NCI-H1092 (cell line): Measurements from ENCODE around the gene ALPI.
"Not testable (repeated sequence)": the region's sequence is repeated elsewhere in the genome, so short reads cannot be mapped to it uniquely, and the experiment has no call there.

Experiments used
- DNase-seq: peaks from one replicate; lab custom pipeline; 2025; lab: John Stamatoyannopoulos, UW

The ALPI gene

DNA sequence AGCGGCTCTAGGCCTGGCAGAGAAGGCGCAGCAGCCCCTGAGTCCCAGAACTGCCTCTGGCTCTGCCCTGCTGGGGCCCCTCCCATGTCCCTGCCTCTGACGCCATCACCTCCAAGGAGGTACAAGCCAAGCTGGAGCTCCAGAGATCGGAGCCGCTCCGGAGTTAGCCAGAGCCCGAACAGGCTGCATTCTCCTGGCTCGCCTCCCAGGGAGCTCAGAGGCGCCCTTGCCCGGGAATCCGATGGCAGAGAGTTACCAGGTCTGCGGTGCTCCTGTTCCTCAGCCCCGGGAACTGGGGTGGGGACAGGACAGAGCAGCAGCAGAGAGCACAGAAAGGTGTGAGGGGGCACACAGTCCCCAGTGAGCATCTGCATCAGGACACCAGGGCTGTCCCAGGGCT, 12.9 kb upstream of the ALPI start:
- not testable (repeated sequence) for DNase-seq

- DNase-seq: not testable (repeated sequence)
Observed at GRCh38 chr2:232443669-232444408, 12.1 kb upstream of the ALPI start.

DNA sequence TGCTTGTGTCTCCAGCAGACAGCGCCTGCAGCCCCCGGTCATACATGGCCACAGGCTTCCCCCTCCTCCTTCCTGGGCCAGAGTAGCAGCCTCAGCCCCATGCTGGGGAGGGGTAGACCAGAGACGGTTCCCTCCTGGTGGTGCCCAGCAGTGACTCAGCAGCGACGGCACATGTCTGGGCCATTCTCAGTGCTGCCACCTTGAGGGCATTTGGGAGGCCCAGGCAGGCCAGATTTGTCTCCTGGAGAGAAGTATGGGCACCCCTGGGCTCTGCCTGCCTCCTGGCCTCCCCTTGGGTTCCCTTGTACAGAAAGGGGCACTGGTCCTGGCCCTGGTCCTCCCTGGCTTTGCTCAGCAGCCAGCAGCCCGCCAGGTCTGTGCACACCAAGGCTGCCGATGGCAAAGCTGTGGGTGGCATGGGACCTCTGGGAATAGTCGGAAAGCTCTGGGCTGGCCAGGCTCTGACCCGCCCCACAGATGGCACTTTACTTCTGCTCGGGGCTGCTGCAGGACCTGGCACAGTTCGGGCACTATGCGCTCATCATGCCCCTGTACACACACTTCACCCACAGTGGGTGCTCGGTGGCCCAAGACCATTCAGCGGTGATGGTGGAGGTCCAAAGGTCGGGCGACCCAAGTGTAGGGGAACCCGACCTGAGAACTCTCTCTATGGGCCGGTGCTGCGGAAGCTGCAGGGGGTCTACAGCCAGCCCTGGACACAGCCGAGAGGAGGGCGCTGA, 11.4 kb upstream of the ALPI start:
- no peak for DNase-seq

GRCh38 chr2:232445149-232445885, 10.6 kb upstream of the ALPI start:
- not testable (repeated sequence) for DNase-seq

DNA sequence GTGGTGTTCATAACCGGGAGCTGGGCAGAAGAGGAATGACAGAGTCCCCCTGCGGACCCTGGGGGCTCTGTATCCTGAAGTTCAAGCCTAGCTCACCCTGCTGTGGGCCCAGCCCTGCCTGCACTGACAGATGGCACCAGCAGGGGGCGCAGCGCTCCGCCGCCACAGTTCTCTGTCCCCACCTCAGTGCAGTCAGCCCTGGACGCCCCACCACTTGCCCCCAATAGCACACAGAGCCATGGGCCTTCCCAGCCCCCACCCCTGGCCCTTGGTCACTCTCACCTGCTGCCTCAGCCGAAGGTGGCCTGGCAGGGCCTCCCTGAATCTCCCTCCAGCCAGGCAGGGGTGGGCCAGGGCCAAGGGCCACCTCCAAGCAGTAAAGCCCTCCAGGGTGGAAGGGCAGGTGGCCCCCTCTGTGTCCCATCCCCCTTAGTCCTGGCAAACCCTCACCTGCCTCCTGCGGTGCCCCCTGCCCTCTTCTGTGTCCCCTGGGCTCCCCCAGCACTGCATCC, 9.6 kb upstream of the ALPI start:
- DNase-seq: not testable (repeated sequence)

- no peak for DNase-seq
Observed at GRCh38 chr2:232447091-232447620, 8.8 kb upstream of the ALPI start.

DNA sequence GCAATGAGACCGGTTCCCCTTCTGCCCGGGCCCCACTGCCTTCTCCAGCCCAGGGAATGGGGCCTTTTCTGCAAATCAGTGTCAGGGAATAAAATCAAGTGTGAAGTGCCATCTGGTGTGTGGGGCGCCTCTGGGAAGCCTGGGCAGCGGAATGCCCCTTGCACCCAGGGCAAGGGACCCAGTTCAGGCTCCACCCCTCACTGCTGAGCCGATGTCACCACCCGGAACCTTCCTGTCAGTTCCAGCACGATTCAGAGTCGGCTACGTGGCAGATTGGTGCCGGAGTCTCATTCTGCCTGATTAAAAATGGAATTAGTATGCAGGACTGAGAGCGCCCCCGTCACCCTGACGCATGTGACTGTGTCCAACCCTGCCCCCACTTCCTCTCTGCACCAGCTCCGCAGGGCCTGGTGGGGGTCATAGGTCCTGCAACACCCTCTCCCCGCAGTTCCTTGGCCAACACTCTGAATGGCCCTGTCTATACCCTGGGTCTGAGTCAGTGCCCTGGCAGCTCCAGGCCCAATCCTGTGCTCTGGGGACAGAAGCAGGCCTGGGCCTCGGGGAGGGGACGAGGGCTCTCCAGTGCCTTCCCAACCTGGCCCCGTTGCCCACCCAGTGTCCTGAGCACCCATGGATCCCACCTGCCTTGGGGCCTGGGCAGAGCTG, 8.2 kb upstream of the ALPI start:
- DNase-seq: no peak

DNA sequence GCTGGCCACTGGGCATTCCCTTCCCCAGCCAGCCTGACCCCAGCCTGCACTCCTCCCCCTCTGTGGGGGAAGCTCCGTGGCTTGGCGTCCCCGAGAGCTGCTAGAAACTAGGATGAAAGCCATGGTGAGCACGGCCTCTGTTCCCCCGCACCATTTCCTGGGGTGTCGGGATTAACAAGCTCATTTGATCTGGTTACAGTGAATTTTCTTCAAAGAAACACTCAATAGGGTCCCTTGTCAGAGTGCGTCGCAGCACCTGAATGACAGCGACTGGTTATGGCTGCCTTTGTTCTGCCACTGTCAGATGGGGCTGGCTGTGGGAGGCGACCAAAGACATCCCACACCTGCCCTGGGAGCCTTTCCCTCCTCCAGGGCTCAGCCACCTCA, 7.7 kb upstream of the ALPI start:
- no peak for DNase-seq

- no peak for DNase-seq
Observed at GRCh38 chr2:232449964-232450363, 6.0 kb upstream of the ALPI start.

GRCh38 chr2:232451645-232452044, 4.3 kb upstream of the ALPI start:
- DNase-seq: not testable (repeated sequence)

DNA sequence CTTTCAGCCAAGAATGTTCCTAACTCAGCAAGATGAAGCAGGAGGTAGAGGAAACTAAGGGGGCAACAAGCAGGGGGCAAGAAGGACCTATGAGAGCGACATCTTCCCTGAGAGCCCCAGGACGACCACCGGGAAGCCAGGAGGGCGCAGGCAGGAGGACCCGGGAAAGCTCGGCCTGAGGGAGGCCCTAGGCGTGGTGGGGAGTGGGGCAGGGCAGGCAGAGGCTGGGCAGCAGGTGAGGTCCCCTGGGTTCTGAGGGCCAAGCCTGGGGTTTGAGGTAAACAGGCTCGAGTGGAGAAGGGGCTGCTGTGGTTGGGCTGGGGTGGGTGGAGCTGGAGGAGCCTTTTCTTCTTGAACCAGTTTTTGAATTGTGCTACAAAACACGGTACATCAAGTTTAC, 1.3 kb upstream of the ALPI start:
- DNase-seq: no peak

DNA sequence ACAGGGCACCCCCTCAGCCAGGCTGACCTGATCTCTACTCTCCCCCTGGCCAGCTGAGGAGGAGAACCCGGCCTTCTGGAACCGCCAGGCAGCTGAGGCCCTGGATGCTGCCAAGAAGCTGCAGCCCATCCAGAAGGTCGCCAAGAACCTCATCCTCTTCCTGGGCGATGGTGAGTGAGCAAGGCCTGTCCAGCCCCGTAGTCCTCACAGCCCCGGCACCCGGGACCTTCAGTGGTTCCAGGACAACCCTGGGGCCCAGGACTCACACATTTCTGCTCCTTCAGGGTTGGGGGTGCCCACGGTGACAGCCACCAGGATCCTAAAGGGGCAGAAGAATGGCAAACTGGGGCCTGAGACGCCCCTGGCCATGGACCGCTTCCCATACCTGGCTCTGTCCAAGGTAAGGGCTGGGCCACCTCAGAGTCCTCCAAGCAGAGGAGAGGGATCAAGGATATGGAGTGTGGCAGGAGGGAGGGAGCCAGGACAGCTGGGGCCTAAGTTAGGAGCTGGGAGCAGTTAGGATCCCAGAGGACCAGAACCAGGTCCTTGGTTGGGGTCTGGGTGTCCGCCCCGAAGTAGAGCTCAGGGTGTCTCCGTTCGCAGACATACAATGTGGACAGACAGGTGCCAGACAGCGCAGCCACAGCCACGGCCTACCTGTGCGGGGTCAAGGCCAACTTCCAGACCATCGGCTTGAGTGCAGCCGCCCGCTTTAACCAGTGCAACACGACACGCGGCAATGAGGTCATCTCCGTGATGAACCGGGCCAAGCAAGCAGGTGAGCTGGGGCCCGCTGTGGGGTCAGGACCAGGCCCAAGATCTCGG, 555 bp downstream of the ALPI start:
- no peak for DNase-seq

DNA sequence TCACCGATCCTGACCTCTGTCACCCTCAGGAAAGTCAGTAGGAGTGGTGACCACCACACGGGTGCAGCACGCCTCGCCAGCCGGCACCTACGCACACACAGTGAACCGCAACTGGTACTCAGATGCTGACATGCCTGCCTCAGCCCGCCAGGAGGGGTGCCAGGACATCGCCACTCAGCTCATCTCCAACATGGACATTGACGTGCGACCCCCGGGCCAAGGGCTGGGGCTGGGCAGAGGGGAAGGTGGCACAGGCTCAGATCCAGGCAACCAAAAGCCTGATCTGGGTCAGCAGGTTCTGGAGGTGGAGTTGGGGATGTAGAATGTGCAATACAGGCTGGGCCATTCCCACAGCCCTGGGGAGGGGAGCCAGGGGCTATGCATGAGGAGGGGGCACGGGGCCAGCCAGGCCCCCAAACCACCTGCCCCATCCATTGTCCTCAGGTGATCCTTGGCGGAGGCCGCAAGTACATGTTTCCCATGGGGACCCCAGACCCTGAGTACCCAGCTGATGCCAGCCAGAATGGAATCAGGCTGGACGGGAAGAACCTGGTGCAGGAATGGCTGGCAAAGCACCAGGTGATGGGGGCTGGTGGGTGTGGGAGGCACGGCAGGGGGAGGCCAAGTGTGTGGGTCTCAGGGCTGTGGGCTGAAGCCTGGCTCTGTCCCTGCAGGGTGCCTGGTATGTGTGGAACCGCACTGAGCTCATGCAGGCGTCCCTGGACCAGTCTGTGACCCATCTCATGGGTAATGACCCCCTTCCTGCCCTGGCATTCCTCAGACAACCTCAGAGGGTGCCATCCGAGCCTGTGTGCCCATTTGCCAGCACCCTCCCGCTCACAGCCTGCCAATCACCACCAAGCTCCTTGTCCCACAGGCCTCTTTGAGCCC, 1.4 kb downstream of the ALPI start:
- DNase-seq: no peak

DNA sequence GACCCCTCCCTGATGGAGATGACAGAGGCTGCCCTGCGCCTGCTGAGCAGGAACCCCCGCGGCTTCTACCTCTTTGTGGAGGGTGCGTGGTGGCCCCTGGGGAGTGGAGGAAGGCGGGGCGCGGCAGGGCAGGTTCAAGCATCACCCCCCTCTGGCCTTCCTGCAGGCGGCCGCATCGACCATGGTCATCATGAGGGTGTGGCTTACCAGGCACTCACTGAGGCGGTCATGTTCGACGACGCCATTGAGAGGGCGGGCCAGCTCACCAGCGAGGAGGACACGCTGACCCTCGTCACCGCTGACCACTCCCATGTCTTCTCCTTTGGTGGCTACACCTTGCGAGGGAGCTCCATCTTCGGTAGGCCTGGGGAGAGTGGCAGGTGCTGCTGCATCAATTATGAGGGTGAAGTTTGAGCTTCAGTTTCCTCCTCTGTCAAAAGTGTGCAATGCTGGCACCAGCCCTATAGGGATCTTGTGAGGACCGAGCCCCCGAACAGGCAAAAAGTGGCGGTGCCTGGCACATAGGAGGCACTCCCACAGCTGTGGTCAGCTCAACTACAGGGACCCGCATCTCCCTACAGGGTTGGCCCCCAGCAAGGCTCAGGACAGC, 2.2 kb downstream of the ALPI start:
- DNase-seq: no peak

- DNase-seq: no peak
Observed at GRCh38 chr2:232458661-232459418, 2.9 kb downstream of the ALPI start.

DNA sequence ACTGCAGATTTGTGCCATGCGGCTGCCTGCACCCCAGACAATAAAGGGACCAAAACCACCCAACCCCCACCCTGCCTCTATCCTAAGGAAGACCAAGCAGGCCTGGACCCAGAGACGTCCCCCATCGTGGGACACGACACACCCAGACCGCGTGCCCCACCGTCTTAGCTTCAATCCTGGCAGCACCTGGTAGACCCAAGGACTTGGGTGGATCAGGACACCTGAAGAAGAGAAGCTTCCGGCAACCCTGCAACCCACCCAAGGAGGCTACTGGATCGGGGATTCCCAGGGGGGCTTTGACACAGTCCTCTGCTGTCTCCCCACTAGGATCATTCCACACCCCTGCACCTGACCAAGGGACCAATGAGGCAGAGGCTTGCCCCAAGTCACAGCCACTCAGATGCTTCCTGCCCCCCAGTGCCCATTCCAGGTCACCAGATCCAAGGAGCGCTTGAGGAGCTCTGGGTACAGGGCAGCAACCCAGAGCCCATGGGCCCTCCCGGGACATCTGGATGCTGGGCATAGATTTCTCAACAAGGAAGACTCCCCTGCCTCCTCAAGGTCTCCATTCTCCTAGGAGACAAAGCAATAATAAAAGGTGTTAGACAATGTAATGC, 3.6 kb downstream of the ALPI start:
- DNase-seq: no peak

DNA sequence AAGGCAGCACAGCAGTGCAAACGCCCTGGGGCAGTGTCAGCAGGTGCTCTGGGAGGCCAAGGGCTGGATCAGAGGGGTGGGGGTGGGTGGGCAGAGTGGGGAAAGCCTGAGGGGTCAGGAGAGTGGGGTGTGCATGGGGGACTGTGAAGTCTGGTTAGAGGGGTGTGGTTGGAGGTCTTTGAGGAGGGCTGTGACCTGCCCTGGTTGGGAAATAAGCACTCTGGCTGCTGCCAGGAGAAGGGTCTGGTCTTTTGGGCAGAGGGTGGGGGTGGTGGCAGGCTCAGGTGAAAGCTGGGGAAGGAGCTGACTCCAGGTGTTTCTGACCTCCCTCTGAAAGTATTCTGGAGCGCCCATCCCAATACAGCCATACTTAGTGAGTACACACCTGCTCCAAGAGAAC, 4.2 kb downstream of the ALPI start:
- DNase-seq: no peak
